ENCODE measurements around the gene ST8SIA5.

ST8SIA5 gene

GRCh38 chr18:46652372-46652771 lies 104.5 kb downstream of the ST8SIA5 start:
- H3K4me1 ChIP-seq (ENCODE audit: insufficient read depth, poor library complexity, severe bottlenecking): no peaks in the 10 kb centered on the region
- H3K27ac ChIP-seq (ENCODE audit: poor library complexity, severe bottlenecking): no peak overlapping the region
- DNase-seq (ENCODE audit: low spot score) (no peak), ATAC-seq (ENCODE audit: low read depth) (no peak)
- TF ChIP-seq CTCF (IDR thresholded peaks at IDR 0.05; ENCODE audit: poor library complexity, severe bottlenecking): no peak
- H3K4me3 ChIP-seq (ENCODE audit: severe bottlenecking): no peak overlapping the region
- H3K27me3 ChIP-seq (ENCODE audit: insufficient read depth, poor library complexity, severe bottlenecking): peaks cover 11% of the 10 kb centered on the region
- H3K9me3 ChIP-seq (ENCODE audit: severe bottlenecking): no peaks in the 10 kb centered on the region
- no peaks in the 10 kb centered on the region for H3K36me3 ChIP-seq (ENCODE audit: low read depth)

- ATAC-seq (ENCODE audit: low read depth) (no peak), DNase-seq (ENCODE audit: low spot score) (no peak)
- Histone ChIP-seq H3K27ac (ENCODE audit: poor library complexity, severe bottlenecking) (no peak overlapping the region), H3K4me3 (ENCODE audit: severe bottlenecking) (no peak overlapping the region), H3K36me3 (ENCODE audit: low read depth) (no peaks in the 10 kb centered on the region), H3K9me3 (ENCODE audit: severe bottlenecking) (no peaks in the 10 kb centered on the region), H3K4me1 (ENCODE audit: insufficient read depth, poor library complexity, severe bottlenecking) (no peaks in the 10 kb centered on the region), H3K27me3 (ENCODE audit: insufficient read depth, poor library complexity, severe bottlenecking) (peaks cover 11% of the 10 kb centered on the region)
- TF ChIP-seq CTCF (IDR thresholded peaks at IDR 0.05; ENCODE audit: poor library complexity, severe bottlenecking): no peak
Observed at GRCh38 chr18:46650681-46651080, 106.2 kb downstream of the ST8SIA5 start.

GRCh38 chr18:46649071-46649862 lies 107.6 kb downstream of the ST8SIA5 start:
- Histone ChIP-seq H3K36me3 (ENCODE audit: low read depth) (no peaks in the 10 kb centered on the region), H3K27me3 (ENCODE audit: insufficient read depth, poor library complexity, severe bottlenecking) (peaks cover 11% of the 10 kb centered on the region), H3K4me1 (ENCODE audit: insufficient read depth, poor library complexity, severe bottlenecking) (no peaks in the 10 kb centered on the region), H3K9me3 (ENCODE audit: severe bottlenecking) (no peaks in the 10 kb centered on the region), H3K27ac (ENCODE audit: poor library complexity, severe bottlenecking) (no peak overlapping the region), H3K4me3 (ENCODE audit: severe bottlenecking) (no peak overlapping the region)
- DNase-seq (ENCODE audit: low spot score) (no peak), ATAC-seq (ENCODE audit: low read depth) (no peak)
- TF ChIP-seq CTCF (IDR thresholded peaks at IDR 0.05; ENCODE audit: poor library complexity, severe bottlenecking): no peak

GRCh38 chr18:46646468-46646867 lies 110.4 kb downstream of the ST8SIA5 start:
- Histone ChIP-seq H3K9me3 (ENCODE audit: severe bottlenecking) (no peaks in the 10 kb centered on the region), H3K36me3 (ENCODE audit: low read depth) (no peaks in the 10 kb centered on the region), H3K4me1 (ENCODE audit: insufficient read depth, poor library complexity, severe bottlenecking) (no peaks in the 10 kb centered on the region), H3K27me3 (ENCODE audit: insufficient read depth, poor library complexity, severe bottlenecking) (peaks cover 6% of the 10 kb centered on the region), H3K27ac (ENCODE audit: poor library complexity, severe bottlenecking) (no peak overlapping the region), H3K4me3 (ENCODE audit: severe bottlenecking) (no peak overlapping the region)
- no peak for ATAC-seq (ENCODE audit: low read depth)
- no peak for TF ChIP-seq CTCF (IDR thresholded peaks at IDR 0.05; ENCODE audit: poor library complexity, severe bottlenecking)
- DNase-seq (ENCODE audit: low spot score): no peak

- DNase-seq (ENCODE audit: low spot score): no peak
- Histone ChIP-seq H3K9me3 (ENCODE audit: severe bottlenecking) (no peaks in the 10 kb centered on the region), H3K4me3 (ENCODE audit: severe bottlenecking) (no peak overlapping the region), H3K4me1 (ENCODE audit: insufficient read depth, poor library complexity, severe bottlenecking) (no peaks in the 10 kb centered on the region), H3K36me3 (ENCODE audit: low read depth) (no peaks in the 10 kb centered on the region), H3K27me3 (ENCODE audit: insufficient read depth, poor library complexity, severe bottlenecking) (no peaks in the 10 kb centered on the region), H3K27ac (ENCODE audit: poor library complexity, severe bottlenecking) (no peak overlapping the region)
- ATAC-seq (ENCODE audit: low read depth): no peak
- no peak for TF ChIP-seq CTCF (IDR thresholded peaks at IDR 0.05; ENCODE audit: poor library complexity, severe bottlenecking)
Observed at GRCh38 chr18:46642561-46642960, 114.3 kb downstream of the ST8SIA5 start.

All from RWPE2 (cell line).